HCT116 (cell line): ENCODE data around the gene GRIK4. TPM values are rescaled to one million over a fixed set of nuclear protein-coding genes. Genes with fewer than 3 reads are reported as not detected.

Experiments
- ATAC-seq: fragments of 200-7000 bp; cut with Tn5 transposase; 2 replicates; pipeline ENCODE4 v1.9.1; 2020; ENCODE audit warnings: mild to moderate bottlenecking, moderate library complexity
- BruUV-seq: library from RNA; stranded (reverse); fragments of 400-500 nt; replicated peaks from 2 replicates; lab custom pipeline; 2021; lab: Mats Ljungman, UMichigan
- CTCF ChIA-PET: fragments of 300-600 bp; sonication (Branson Sonifier 250); formaldehyde crosslinking; loops from one replicate; lab custom pipeline; 2021; ENCODE audit warnings: antibody characterized with exemption; lab: Charles Lee
- POLR2A ChIA-PET: fragments of 300-600, 350-600 bp; sonication (Branson Sonifier 250); formaldehyde crosslinking; loops from one replicate; lab custom pipeline; 2021; ENCODE audit warnings: antibody characterized with exemption; lab: Charles Lee
- RAD21 ChIA-PET, 2 experiments: fragments of 300-600 bp; sonication (Branson Sonifier 250); formaldehyde crosslinking; loops; one replicate each; lab custom pipeline; 2023; ENCODE audit warnings: low total read pairs in 2 of 2; ENCODE audit not compliant: uncharacterized antibody in 2 of 2, unreplicated experiment in 2 of 2, low non-redundant PET in 1 of 2; lab: Charles Lee
- DNase-seq: peaks from one replicate; pipeline ENCODE4 v3.0.0-alpha.2; 2010; ENCODE audit warnings: low read depth, low spot score
- H2AFZ ChIP-seq: fragments of 200-600 bp; shearing (Covaris generic), sonication (generic); 2 replicates; pipeline ENCODE4 v1.6.1; 2017; ENCODE audit warnings: low read depth, mixed run types, mixed read lengths, antibody characterized with exemption, low read length; ENCODE audit not compliant: poor library complexity, severe bottlenecking
- H3K27ac ChIP-seq: 2 replicates; pipeline ENCODE4 v1.5.1; 2012; ENCODE audit warnings: low read depth, low read length
- H3K27me3 ChIP-seq: fragments of 200-600 bp; sonication (generic); 2 replicates; pipeline ENCODE4 v1.6.1; 2016; ENCODE audit warnings: mixed run types, low read length, mixed read lengths; ENCODE audit not compliant: insufficient read depth
- H3K36me3 ChIP-seq, 2 experiments: fragments of 200-500 bp in 1 of 2; fragments of 200-600 bp in 1 of 2; sonication (Bioruptor generic) in 1 of 2; sonication (generic) in 1 of 2; 2 replicates each; pipeline versions ENCODE4 v1.5.1 to v1.6.1; 2014 to 2016; ENCODE audit warnings: low read length in 2 of 2, inconsistent platforms in 1 of 2, mixed read lengths in 1 of 2, mixed run types in 1 of 2; ENCODE audit not compliant: insufficient read depth in 2 of 2, control insufficient read depth in 1 of 2
- H3K4me1 ChIP-seq, 2 experiments: fragments of 200-600 bp in 1 of 2; sonication (generic) in 1 of 2; 2 replicates each; pipeline versions ENCODE4 v1.5.1 to v1.6.1; 2012 to 2017; ENCODE audit warnings: low read length in 2 of 2, inconsistent platforms in 1 of 2, mild to moderate bottlenecking in 1 of 2, mixed read lengths in 1 of 2, mixed run types in 1 of 2, moderate library complexity in 1 of 2; ENCODE audit not compliant: insufficient read depth in 2 of 2, control insufficient read depth in 1 of 2
- H3K4me2 ChIP-seq: fragments of 200-600 bp; sonication (generic); 2 replicates; pipeline ENCODE4 v1.6.1; 2017; ENCODE audit warnings: mixed run types, low read length, mixed read lengths
- H3K4me3 ChIP-seq, 2 experiments: fragments of 200-600 bp in 1 of 2; sonication (generic) in 1 of 2; replicated peaks in 1 of 2; 2 replicates each; pipeline ENCODE4 v1.5.1; 2011 to 2016; ENCODE audit warnings: low read length in 2 of 2, control low read depth in 1 of 2, low read depth in 1 of 2, mild to moderate bottlenecking in 1 of 2, mixed read lengths in 1 of 2, mixed run types in 1 of 2
- H3K79me2 ChIP-seq: fragments of 200-600 bp; sonication (generic); 2 replicates; pipeline ENCODE4 v1.6.1; 2017; ENCODE audit warnings: mild to moderate bottlenecking, mixed run types, low read length, moderate library complexity, mixed read lengths; ENCODE audit not compliant: insufficient read depth
- H3K9ac ChIP-seq: fragments of 200-600 bp; sonication (generic); 2 replicates; pipeline ENCODE4 v1.6.1; 2016; ENCODE audit warnings: low read length, mixed read lengths
- H3K9me2 ChIP-seq: fragments of 200-600 bp; sonication (generic), shearing (Covaris generic); 2 replicates; pipeline ENCODE4 v1.6.1; 2017; ENCODE audit warnings: mixed run types, mild to moderate bottlenecking, moderate library complexity; ENCODE audit not compliant: insufficient read depth
- H3K9me3 ChIP-seq, 2 experiments: fragments of 200-500 bp in 1 of 2; fragments of 200-600 bp in 1 of 2; sonication (Bioruptor generic) in 1 of 2; sonication (generic) in 1 of 2; 2 replicates each; pipeline ENCODE4 v1.6.1; 2014 to 2017; ENCODE audit warnings: low read length in 2 of 2, mixed read lengths in 2 of 2, inconsistent platforms in 1 of 2, low read depth in 1 of 2, mild to moderate bottlenecking in 1 of 2, mixed run types in 1 of 2, moderate library complexity in 1 of 2; ENCODE audit not compliant: control insufficient read depth in 1 of 2, insufficient read depth in 1 of 2
- H4K20me1 ChIP-seq: fragments of 200-600 bp; sonication (generic), shearing (Covaris generic); 2 replicates; pipeline ENCODE4 v1.6.1; 2017; ENCODE audit warnings: mixed run types, mild to moderate bottlenecking, moderate library complexity; ENCODE audit not compliant: insufficient read depth
- CBX3 ChIP-seq: IDR thresholded peaks from 2 replicates; pipeline ENCODE4 v1.6.1; 2012; ENCODE audit warnings: low read depth
- CEBPB ChIP-seq: IDR thresholded peaks from 2 replicates; pipeline ENCODE4 v1.6.1; 2012; ENCODE audit warnings: low read depth
- EGR1 ChIP-seq: IDR thresholded peaks from 2 replicates; pipeline ENCODE4 v1.6.1; 2012; ENCODE audit warnings: low read depth
- ELF1 ChIP-seq: IDR thresholded peaks from 2 replicates; pipeline ENCODE4 v1.6.1; 2012; ENCODE audit warnings: low read depth, borderline replicate concordance
- EZH2 ChIP-seq: fragments of 200-600 bp; sonication (generic); IDR thresholded peaks from 2 replicates; pipeline ENCODE4 v1.6.1; 2017; ENCODE audit warnings: antibody characterized with exemption, mixed run types
- EZH2phosphoT487 ChIP-seq: fragments of 200-600 bp; IDR thresholded peaks from 2 replicates; pipeline ENCODE4 v1.6.1; 2018; ENCODE audit warnings: antibody characterized with exemption, borderline replicate concordance
- JUND ChIP-seq: IDR thresholded peaks from 2 replicates; pipeline ENCODE4 v1.6.1; 2012
- POLR2AphosphoS5 ChIP-seq: IDR thresholded peaks from 2 replicates; pipeline ENCODE4 v1.6.1; 2011; ENCODE audit warnings: mild to moderate bottlenecking, low read depth, low read length, moderate library complexity
- SIN3A ChIP-seq: IDR thresholded peaks from 2 replicates; pipeline ENCODE4 v1.6.1; 2012; ENCODE audit warnings: low read depth
- SP1 ChIP-seq: IDR thresholded peaks from 2 replicates; pipeline ENCODE4 v1.6.1; 2012; ENCODE audit warnings: low read depth
- SRF ChIP-seq: IDR thresholded peaks from 2 replicates; pipeline ENCODE4 v1.6.1; 2012; ENCODE audit warnings: low read depth
- TCF7L2 ChIP-seq: IDR thresholded peaks from 2 replicates; pipeline ENCODE4 v1.7.0; 2011; ENCODE audit warnings: borderline replicate concordance, inconsistent platforms; ENCODE audit not compliant: insufficient read depth, insufficient read length; ENCODE audit errors: extremely low read depth
- YY1 ChIP-seq: IDR thresholded peaks from 2 replicates; pipeline ENCODE4 v1.6.1; 2011; ENCODE audit warnings: low read length, low read depth, moderate library complexity, mild to moderate bottlenecking; ENCODE audit not compliant: insufficient replicate concordance; ENCODE audit errors: extremely low read depth
- intact Hi-C: fragments of 100-400 bp; cut with micrococcal nuclease; formaldehyde crosslinking; loops from 2 replicates; pipeline ENCODE4 v1.10.0; 2022
- total RNA-seq: library from RNA; stranded (reverse); gene quantifications from one replicate; pipeline ENCODE4 v1.2.1, GENCODE V29; 2021; ENCODE audit not compliant: unreplicated experiment
- TF ChIP-seq, protein P1 (sequence below), 3 experiments: fragments of 200-600 bp in 1 of 3; sonication (generic) in 1 of 3; IDR thresholded peaks in 2 of 3; conservative IDR thresholded peaks in 1 of 3; 2 replicates each; pipeline ENCODE4 v1.5.1; 2012 to 2017; ENCODE audit warnings: low read depth in 2 of 3, low read length in 2 of 3, antibody characterized with exemption in 1 of 3, borderline replicate concordance in 1 of 3, control low read depth in 1 of 3, mild to moderate bottlenecking in 1 of 3, mixed read lengths in 1 of 3, mixed run types in 1 of 3, moderate library complexity in 1 of 3; ENCODE audit not compliant: insufficient read depth in 1 of 3
- TF ChIP-seq, protein P2 (sequence below): IDR thresholded peaks from 2 replicates; pipeline ENCODE4 v1.6.1; 2012; ENCODE audit warnings: low read depth
- TF ChIP-seq, protein P3 (sequence below): IDR thresholded peaks from 2 replicates; pipeline ENCODE4 v1.6.1; 2011; ENCODE audit warnings: mild to moderate bottlenecking, low read length, moderate library complexity; ENCODE audit not compliant: insufficient replicate concordance; ENCODE audit errors: extremely low read depth
- TF ChIP-seq, protein P4 (sequence below): IDR thresholded peaks from 2 replicates; pipeline ENCODE4 v1.6.1; 2012

The GRIK4 gene
- total RNA-seq, 1 experiment from 2014 or later, result 0.52 TPM

DNA sequence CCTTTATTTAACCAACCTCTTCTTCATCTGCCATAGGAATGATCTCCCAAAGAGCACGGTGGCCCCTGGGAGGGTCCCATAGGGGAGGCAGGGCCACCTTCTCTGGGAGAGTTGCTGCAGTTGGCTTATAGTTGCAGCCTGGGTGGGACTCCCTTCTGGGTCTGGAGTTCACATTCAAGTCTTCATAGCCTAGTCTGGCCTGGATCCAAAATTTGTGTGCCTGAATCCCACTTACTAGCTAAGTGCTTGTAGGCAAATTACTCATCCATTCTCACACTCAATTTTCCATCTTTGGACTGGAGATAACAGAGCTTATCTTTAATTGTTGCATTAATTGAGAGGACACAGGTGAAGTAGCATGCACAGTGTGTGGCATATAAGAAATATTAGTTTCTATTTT is 163.6 kb downstream of the GRIK4 start:
- intact Hi-C loops, result no loop called here
- ChIA-PET RAD21 (no interaction called here), POLR2A (no interaction called here)
- peaks cover 3% of the 10 kb centered on the region; the same call in 1 of the 2 replicates for H3K27me3 ChIP-seq
- ATAC-seq, result no peak
- H3K4me2 ChIP-seq, result no peak overlapping the region
- no peaks in the 10 kb centered on the region for H3K79me2 ChIP-seq
- no peaks in the 10 kb centered on the region for H3K36me3 ChIP-seq
- H3K9me2 ChIP-seq, result no peaks in the 10 kb centered on the region
- no peak overlapping the region for H3K4me3 ChIP-seq
- TF ChIP-seq JUND, result no peak
- no peak for TF ChIP-seq EGR1
- no peak for TF ChIP-seq TCF7L2
- TF ChIP-seq CBX3, result no peak
- TF ChIP-seq, protein P1, sequence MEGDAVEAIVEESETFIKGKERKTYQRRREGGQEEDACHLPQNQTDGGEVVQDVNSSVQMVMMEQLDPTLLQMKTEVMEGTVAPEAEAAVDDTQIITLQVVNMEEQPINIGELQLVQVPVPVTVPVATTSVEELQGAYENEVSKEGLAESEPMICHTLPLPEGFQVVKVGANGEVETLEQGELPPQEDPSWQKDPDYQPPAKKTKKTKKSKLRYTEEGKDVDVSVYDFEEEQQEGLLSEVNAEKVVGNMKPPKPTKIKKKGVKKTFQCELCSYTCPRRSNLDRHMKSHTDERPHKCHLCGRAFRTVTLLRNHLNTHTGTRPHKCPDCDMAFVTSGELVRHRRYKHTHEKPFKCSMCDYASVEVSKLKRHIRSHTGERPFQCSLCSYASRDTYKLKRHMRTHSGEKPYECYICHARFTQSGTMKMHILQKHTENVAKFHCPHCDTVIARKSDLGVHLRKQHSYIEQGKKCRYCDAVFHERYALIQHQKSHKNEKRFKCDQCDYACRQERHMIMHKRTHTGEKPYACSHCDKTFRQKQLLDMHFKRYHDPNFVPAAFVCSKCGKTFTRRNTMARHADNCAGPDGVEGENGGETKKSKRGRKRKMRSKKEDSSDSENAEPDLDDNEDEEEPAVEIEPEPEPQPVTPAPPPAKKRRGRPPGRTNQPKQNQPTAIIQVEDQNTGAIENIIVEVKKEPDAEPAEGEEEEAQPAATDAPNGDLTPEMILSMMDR (IDR thresholded peaks at IDR 0.05 in 2 of 3, conservative IDR thresholded peaks at IDR 0.05 in 1 of 3; ENCODE audit: borderline replicate concordance in 1 of 3, insufficient read depth in 1 of 3, low read depth in 2 of 3, low read length in 2 of 3), result no peak
- TF ChIP-seq, protein P2, sequence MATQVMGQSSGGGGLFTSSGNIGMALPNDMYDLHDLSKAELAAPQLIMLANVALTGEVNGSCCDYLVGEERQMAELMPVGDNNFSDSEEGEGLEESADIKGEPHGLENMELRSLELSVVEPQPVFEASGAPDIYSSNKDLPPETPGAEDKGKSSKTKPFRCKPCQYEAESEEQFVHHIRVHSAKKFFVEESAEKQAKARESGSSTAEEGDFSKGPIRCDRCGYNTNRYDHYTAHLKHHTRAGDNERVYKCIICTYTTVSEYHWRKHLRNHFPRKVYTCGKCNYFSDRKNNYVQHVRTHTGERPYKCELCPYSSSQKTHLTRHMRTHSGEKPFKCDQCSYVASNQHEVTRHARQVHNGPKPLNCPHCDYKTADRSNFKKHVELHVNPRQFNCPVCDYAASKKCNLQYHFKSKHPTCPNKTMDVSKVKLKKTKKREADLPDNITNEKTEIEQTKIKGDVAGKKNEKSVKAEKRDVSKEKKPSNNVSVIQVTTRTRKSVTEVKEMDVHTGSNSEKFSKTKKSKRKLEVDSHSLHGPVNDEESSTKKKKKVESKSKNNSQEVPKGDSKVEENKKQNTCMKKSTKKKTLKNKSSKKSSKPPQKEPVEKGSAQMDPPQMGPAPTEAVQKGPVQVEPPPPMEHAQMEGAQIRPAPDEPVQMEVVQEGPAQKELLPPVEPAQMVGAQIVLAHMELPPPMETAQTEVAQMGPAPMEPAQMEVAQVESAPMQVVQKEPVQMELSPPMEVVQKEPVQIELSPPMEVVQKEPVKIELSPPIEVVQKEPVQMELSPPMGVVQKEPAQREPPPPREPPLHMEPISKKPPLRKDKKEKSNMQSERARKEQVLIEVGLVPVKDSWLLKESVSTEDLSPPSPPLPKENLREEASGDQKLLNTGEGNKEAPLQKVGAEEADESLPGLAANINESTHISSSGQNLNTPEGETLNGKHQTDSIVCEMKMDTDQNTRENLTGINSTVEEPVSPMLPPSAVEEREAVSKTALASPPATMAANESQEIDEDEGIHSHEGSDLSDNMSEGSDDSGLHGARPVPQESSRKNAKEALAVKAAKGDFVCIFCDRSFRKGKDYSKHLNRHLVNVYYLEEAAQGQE, result no peak
- no peak for TF ChIP-seq EZH2phosphoT487
- TF ChIP-seq ELF1, result no peak
- TF ChIP-seq, protein P3, sequence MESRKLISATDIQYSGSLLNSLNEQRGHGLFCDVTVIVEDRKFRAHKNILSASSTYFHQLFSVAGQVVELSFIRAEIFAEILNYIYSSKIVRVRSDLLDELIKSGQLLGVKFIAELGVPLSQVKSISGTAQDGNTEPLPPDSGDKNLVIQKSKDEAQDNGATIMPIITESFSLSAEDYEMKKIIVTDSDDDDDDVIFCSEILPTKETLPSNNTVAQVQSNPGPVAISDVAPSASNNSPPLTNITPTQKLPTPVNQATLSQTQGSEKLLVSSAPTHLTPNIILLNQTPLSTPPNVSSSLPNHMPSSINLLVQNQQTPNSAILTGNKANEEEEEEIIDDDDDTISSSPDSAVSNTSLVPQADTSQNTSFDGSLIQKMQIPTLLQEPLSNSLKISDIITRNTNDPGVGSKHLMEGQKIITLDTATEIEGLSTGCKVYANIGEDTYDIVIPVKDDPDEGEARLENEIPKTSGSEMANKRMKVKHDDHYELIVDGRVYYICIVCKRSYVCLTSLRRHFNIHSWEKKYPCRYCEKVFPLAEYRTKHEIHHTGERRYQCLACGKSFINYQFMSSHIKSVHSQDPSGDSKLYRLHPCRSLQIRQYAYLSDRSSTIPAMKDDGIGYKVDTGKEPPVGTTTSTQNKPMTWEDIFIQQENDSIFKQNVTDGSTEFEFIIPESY, result no peak
- TF ChIP-seq SP1, result no peak
- no peak for TF ChIP-seq SRF
- no peak for TF ChIP-seq POLR2AphosphoS5
- no peak for TF ChIP-seq SIN3A
- no peak for TF ChIP-seq CEBPB
- TF ChIP-seq, protein P4, sequence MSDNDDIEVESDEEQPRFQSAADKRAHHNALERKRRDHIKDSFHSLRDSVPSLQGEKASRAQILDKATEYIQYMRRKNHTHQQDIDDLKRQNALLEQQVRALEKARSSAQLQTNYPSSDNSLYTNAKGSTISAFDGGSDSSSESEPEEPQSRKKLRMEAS, result no peak
- no peak for TF ChIP-seq EZH2
- TF ChIP-seq YY1, result no peak
- TF ChIP-seq, all 23 proteins: peak for 0
- Histone ChIP-seq H3K4me1 (peaks cover 0 to 2% of the 10 kb centered on the region in 2 experiments; a peak in 1 of 4 replicates), H2AFZ (no peak overlapping the region), H3K9ac (no peak overlapping the region), H3K27ac (no peak overlapping the region), H4K20me1 (no peaks in the 10 kb centered on the region), H3K9me3 (no peaks in the 10 kb centered on the region)
- BruUV-seq, result no TSS peak
- DNase-seq, result no peak
- CTCF ChIA-PET, result interaction anchor here (2.8 kb wide), 1 partner anchor 11 kb away, joined by 17 read pairs; no protein-coding TSS in a partner anchor
